ENCODE measurements around the gene CDX1. TPM values are rescaled to one million over a fixed set of nuclear protein-coding genes. Genes with fewer than 3 reads are reported as not detected.
A peak's percentile ranks its signal among the peaks of the same experiment; 100 is the strongest.

The CDX1 gene
- total RNA-seq, 1 experiment from 2014 or later: not detected

- DNase-seq (ENCODE audit: extremely low read depth, low read depth): no peak
Measured at GRCh38 chr5:150202501-150202900, 35.9 kb downstream of the CDX1 start.

GRCh38 chr5:150203832-150204589 lies 37.4 kb downstream of the CDX1 start:
- no peak for DNase-seq (ENCODE audit: extremely low read depth, low read depth)

GRCh38 chr5:150204590-150204960 lies 38.0 kb downstream of the CDX1 start:
- DNase-seq (ENCODE audit: extremely low read depth, low read depth): no peak

GRCh38 chr5:150206098-150206778 lies 39.7 kb downstream of the CDX1 start:
- DNase-seq (ENCODE audit: extremely low read depth, low read depth): no peak

DNA sequence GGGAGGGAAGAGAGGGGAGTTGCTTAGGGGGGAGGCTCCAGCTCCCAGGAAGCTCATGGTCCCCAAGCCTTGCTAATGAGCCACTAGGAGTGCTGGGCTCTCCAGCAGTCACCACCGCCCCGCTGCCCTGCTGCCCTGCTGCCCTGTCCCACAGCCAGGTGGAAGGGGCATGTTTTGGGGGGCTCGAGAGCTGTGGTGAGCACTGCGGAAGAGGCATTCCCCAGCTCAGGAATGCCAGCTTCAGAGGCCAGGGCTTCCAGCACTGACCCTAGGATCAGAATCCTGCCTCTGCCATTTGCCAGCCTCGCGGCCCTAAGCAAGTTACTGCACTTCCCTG lies 40.2 kb downstream of the CDX1 start:
- no peak for DNase-seq (ENCODE audit: extremely low read depth, low read depth)

- DNase-seq (ENCODE audit: extremely low read depth, low read depth): peak; percentile 91
Measured at GRCh38 chr5:150208187-150209098, 41.9 kb downstream of the CDX1 start.

DNA sequence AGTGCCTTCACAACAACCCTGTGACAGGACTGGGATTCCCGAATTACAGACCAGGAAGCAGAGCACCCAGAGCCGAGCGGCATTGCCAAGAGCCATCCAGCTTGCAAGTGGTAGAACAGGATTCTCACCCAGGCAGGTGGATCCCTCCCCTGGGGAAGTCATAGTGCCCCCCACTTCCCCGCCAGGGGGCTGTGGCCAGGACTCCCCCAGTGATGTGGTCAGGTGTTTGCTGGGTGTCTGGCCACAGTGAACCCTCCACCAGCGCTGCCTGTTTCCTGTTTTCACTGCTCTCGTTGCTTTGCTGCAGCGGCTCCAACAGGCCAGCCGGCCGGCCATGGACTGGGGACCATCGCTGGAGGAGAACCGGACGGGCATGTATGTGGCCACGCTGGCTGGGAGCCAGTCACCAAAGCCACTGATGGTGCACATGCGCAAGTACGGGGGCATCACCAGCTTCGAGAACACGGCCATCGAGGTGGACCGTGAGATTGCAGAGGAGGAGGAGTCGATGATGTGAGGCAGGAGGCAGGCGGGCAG lies 42.6 kb downstream of the CDX1 start:
- peak; percentile 99 for DNase-seq (ENCODE audit: extremely low read depth, low read depth)

GRCh38 chr5:150210644-150211043 lies 44.1 kb downstream of the CDX1 start:
- peak; percentile 40 for DNase-seq (ENCODE audit: extremely low read depth, low read depth)

DNA sequence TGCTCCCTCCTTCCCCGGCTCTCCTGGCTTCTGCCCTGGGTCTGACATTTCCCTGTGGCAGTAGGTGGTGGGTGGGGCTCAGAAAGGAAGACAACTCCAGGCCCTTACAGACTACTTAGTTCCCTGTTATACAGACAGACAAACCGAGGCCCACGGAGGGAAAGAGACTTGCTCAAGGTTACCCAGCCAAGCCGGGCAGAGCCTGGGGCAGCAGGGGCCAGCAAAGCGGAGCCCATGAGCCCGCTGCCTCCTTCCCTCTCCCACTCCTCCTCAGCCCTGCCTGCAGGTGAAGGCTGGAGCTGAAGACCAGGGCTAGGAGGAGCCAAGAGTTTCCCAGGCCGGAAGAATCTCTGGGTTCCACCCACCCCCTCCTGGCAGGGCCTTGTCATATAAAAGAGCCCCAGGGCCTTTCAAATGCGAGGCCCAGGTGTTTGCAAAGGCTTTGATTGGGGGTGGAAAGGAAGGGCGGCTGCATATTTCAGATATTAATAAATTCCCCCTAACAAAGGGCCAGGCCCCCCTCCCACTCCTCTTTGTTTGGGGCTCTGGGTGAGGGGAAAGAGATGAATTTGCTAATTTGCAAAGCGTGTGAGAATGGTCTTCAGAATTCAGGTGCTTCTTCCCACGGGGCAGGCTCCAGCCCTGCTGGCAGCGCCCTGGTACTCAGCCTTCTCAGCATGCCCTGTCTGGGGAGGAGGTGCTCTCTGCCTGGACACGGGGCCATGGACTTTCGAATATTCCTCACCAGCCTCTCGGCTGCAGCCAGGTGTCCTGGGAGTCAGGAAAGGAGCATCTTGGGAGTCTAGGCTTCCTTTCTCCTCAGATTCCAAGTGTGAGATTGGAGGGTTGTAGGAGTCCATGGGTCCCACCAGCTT lies 44.8 kb downstream of the CDX1 start:
- DNase-seq (ENCODE audit: extremely low read depth, low read depth): peak; percentile 76

DNA sequence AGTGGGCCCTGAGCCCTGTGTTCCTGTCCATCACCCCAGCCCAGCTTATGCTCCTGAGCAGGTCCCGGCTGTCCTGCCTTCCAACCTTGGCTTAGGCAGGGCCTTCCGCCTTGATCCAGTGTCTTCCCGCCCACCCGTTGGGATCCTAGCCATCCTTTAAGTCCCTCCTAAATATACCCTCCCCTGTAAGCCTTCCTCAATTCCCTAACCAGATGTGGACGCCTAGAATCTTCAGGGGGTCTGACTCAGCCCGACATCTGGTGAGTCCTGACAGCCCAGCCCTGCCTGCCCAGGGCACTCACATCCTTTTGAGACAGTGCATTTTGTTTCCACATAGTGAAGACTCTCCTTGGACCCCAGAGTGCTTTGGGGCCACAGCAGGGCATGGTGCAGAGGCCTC lies 47.0 kb downstream of the CDX1 start:
- DNase-seq (ENCODE audit: extremely low read depth, low read depth): no peak

DNA sequence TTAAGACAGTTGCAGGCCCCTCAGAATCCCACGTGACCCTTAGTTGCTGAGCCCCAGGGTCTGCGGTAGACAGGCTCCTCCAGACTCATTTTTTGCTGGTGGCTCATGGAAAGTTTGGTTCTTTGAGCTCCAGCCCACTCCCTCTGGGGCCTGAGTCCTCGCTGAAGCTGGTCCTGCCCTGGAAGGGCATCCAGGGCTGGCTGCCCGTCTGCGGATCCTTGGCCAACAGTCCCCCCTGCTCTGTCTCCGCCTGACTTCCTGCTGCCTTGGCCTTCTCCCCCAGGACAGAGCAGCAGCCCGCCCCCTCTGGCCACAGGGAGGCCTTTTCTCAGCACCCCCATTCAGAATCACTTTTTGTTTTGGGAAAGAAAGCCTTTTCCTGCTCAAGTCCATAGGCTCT lies 47.7 kb downstream of the CDX1 start:
- DNase-seq (ENCODE audit: extremely low read depth, low read depth): no peak

GRCh38 chr5:150215979-150216944 lies 49.7 kb downstream of the CDX1 start:
- peak; percentile 33 for DNase-seq (ENCODE audit: extremely low read depth, low read depth)

- no peak for DNase-seq (ENCODE audit: extremely low read depth, low read depth)
Measured at GRCh38 chr5:150217038-150217437, 50.5 kb downstream of the CDX1 start.

DNA sequence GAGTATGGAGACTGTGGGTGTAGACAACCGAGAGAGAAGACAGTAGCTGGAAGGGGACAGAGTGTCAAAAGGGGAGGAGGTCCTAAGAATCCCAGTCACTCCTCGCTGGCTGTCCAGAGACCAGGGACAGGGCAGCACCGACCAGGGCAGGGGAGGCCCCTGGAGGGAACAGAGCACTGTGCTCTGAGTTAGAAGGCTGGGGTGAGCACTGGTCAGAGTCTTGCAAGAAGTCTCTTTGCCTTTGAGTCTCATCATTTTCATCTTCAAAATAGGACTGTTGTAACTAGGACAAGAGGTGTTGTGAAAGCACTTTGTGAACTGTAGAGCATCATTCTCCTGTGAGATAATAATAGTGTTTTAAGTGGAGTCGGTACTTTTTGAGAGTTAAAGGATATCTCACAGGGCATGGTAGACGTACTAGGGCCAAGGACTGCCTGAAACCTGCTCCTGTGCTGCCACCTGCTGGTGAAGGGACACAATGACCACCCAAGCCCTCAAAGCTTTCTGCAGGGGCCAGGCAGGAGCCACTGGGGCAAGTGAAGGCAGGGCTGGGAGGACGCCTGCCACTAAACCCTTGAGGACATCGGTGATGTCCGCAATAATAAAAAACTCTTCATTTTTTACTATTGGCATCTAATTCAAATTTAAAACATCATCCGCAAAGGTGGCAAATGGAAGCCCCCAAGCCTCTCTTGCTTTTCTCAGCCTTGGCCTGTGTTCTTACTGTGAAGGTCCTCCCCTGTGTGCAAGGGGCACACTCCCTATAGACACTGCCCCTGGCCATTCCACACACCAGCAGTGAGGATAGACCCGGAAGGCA lies 51.5 kb downstream of the CDX1 start:
- DNase-seq (ENCODE audit: extremely low read depth, low read depth): peak; percentile 88

DNA sequence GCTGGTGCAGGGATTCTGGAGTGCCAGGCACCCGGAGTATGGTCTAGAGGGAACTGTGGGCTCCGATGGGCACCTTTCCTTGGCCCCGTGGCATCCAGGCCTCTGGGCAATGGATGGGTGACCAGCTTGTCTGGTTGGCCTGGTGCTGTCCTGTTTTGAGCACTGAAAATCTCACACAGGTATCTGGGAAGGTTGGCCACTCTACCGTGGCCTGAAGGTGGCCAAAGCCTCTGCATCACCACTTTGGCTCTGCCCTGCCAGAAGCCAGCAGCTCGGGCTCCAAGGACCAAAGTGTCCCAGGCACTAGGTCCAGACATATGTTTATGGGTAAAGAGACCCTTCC lies 52.1 kb downstream of the CDX1 start:
- DNase-seq (ENCODE audit: extremely low read depth, low read depth): no peak

DNA sequence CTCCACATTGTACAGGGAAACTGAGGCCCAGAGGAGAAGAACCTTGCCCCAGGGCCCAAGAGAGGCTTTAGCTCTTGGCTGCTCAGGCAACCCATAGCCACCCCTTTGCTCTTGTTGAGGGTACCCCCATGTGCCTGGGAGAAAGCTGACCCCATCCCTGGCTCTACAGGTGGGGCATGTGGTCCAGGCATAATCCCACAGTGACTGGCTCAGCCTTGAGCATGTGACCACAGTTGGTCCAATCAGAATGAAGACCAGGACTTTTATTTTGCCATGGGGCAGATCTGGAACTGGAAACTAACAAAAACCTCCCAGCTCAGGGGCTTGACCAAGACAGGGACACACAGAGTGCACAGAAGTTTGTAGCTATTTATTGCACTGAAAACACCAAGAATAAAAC lies 52.6 kb downstream of the CDX1 start:
- DNase-seq (ENCODE audit: extremely low read depth, low read depth): no peak

DNA sequence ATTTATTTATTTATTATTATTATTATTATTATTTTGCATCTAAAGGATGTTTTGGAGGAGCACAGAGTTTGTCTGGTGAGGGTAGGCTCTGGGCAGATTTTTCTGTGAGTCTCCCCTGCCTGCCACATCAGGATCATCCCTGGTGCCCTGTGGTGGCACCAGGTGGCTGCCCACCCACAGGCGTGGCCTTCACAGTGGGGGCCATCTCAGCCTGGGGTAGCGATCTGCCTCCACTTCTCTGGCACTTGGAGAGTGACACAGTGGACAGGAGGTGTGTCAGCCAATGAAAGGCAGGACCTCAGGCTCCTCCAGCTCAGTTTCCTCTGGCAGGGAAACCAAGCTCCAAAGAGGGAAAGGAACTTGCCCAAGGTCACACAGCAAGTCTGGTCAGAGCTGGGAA lies 53.3 kb downstream of the CDX1 start:
- no peak for DNase-seq (ENCODE audit: extremely low read depth, low read depth)

DNA sequence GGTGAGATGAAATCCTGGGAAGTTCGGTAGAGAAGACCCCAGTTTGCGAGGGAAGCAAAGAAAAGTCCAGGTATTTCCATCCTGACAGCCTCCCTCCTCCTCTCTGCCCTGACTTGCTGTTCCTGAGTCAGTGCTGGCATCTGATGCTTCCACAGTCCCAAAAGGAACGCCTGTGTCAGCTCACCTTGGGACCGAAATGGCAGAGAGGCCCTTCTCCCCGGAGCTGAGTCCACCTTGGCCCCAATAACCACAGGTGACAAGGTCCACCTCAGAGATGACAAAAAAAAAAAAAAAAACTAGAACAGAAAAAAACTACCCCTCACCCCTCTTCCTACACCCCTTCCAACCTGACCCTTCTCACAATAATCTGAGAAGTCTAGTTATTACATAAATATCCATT lies 54.9 kb downstream of the CDX1 start:
- DNase-seq (ENCODE audit: extremely low read depth, low read depth): no peak
